ENCODE results near the gene ATP7B.

ATP7B gene

DNA sequence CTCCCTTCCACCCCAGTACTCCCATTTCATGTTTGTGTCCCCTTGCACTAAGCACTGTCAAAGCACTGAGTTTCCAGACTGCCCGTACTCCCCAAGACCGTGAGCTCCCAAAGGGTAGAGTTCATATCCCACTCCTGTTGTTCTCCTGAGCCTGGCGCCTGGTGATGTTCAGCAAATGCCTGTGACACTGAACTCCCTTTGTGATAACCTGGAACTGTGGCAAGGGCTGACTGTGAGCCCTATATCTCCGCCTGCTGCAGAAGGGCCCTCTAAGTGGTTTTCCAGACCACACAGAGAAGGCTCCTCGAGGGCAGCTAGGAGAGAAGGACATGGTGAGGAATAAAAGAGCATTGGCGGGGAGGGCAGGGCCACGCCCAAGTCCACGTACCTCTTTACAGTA, 67.5 kb downstream of the ATP7B start:
- no peak for DNase-seq

GRCh38 chr13:51942189-51942588, 69.1 kb downstream of the ATP7B start:
- no peak for DNase-seq

GRCh38 chr13:51938454-51938853, 72.8 kb downstream of the ATP7B start:
- no peak for DNase-seq

GRCh38 chr13:51937320-51938290, 73.6 kb downstream of the ATP7B start:
- DNase-seq: no peak

DNA sequence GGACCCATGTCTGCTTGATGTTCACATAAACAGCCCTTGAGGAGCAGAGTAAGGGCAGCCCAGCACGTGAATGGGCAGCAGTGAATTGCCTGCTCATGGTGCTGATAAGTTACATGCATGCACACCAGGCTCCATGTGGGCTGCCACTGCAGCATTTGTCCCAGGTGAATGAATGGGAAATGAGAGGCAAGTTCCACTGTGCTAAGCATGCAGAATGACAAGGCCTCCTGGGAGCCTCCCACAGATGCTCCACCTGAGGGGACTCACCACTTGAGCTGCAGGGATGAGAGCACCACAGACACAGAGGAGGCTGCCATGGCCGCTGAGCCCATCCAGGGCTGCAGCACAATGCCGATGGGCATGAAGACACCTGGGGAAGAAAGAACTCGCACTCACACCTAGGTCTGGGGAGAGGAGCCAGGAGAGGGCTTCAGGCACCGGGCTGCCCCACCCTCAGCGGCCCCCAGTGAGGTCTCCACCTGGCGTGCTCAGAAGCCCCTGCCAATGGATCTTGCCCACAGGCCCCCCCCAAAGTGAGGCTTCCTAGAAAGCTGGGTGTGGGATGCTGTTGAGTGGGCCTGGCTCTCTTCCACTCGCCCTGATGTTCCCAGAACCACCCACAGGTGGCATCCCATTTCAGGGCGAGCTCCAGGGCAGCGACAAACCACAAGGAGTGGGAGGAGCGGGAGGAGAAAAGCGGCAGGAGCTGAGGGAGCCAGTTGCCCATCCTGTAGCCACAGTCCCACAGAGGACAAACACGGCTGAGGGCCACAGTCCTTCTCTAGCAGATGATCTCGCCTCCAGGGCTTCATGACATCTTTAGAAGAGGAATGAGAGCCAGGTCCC, 75.7 kb downstream of the ATP7B start:
- no peak for DNase-seq

- no peak for DNase-seq
Observed at GRCh38 chr13:51934461-51935087, 76.7 kb downstream of the ATP7B start.

- no peak for DNase-seq
Observed at GRCh38 chr13:51933466-51934058, 77.7 kb downstream of the ATP7B start.

DNA sequence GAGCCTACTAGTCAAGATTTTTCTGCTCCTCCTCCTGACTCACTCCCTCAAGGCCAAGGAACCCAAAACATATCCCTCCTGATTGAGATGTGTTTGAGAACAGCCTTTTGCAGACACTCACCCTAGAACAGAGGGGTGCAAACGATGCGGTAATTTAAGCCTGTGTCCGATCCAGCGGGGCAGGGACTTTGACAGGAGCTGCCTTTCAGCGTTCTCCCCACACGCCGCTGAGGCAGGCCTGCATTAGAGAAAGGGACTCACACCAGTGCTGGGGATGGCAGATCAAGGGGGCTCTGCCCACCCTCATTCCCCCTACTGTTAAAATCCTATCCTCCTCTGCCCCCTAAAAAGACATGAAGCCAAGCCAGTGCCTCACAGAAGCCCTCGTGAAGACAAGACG, 79.0 kb downstream of the ATP7B start:
- DNase-seq: no peak

GRCh38 chr13:51931606-51932005, 79.6 kb downstream of the ATP7B start:
- DNase-seq: no peak

GRCh38 chr13:51929699-51930098, 81.6 kb downstream of the ATP7B start:
- no peak for DNase-seq

- DNase-seq: no peak
Observed at GRCh38 chr13:51928231-51928630, 83.0 kb downstream of the ATP7B start.

DNA sequence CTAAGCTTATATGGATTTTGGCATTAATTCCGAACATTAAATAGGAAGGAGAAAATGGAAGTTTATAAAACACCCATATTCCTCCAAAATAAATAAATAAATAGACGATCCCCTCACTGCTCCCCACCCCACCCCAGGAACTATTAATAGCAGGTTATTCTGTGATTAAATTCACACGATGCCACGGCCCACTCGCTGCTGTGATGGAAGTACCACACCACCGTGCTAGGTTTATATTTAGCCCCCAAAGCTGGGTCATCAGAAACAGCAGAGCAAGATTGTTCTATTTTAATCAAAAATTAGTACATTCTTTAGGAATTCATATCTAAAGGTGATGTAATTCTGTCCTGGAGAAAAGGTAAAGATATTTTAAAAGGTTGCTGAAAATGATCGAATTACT, 84.1 kb downstream of the ATP7B start:
- DNase-seq: no peak

DNA sequence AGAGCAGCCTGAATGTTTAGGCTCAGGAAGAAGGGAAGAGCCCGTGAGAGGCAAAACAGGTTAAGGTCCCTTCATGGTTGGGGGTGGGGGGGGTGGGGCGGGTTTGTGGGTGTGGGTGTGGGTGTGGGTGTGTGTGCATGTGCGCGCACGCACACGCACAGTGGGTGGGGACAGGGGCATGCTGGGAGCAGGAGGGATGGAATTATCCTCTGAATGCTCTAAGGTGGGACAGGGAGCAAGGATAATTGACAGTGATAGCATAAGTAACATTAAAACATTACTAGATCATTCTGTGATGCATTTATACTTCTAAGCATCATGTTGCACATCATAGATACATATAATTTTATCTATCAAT, 84.7 kb downstream of the ATP7B start:
- DNase-seq: no peak

- DNase-seq: no peak
Observed at GRCh38 chr13:51925865-51926527, 85.3 kb downstream of the ATP7B start.

GRCh38 chr13:51924756-51925544, 86.3 kb downstream of the ATP7B start:
- DNase-seq: no peak

GRCh38 chr13:51923983-51924539, 87.2 kb downstream of the ATP7B start:
- DNase-seq: no peak

GRCh38 chr13:51922771-51923480, 88.3 kb downstream of the ATP7B start:
- no peak for DNase-seq

- DNase-seq: no peak
Observed at GRCh38 chr13:51921790-51922740, 89.2 kb downstream of the ATP7B start.

- DNase-seq: no peak
Observed at GRCh38 chr13:51920786-51921185, 90.5 kb downstream of the ATP7B start.

Measured in effector CD8-positive, alpha-beta T cell (primary cell).